B cell (primary cell): ENCODE data around the gene ISG20L2. TPM values are rescaled to one million over a fixed set of nuclear protein-coding genes. Genes with fewer than 3 reads are reported as not detected.

ENCODE experiments used
- ATAC-seq: fragments of 200-7000 bp; cut with Tn5 transposase; one replicate; pipeline ENCODE4 v1.10.0; 2021; ENCODE audit warnings: low read depth, mild to moderate bottlenecking, moderate number of reproducible peaks, moderate library complexity
- CTCF ChIA-PET: fragments of 350-600 bp; sonication (Branson Sonifier 250); formaldehyde crosslinking; loops from one replicate; lab custom pipeline; 2021; ENCODE audit warnings: antibody characterized with exemption, inconsistent platforms; lab: Charles Lee
- POLR2A ChIA-PET: fragments of 350-600 bp; sonication (Branson Sonifier 250); formaldehyde crosslinking; loops from one replicate; lab custom pipeline; 2021; ENCODE audit warnings: antibody characterized with exemption; lab: Charles Lee
- DNase-seq: peaks from one replicate; pipeline ENCODE4 v3.0.0; 2013
- H2AFZ ChIP-seq: 2 replicates; pipeline ENCODE4 v1.6.1; 2012; ENCODE audit warnings: mild to moderate bottlenecking, low read depth, low read length; ENCODE audit not compliant: insufficient read depth, poor library complexity, severe bottlenecking
- H3K27ac ChIP-seq, 2 donors: 1 replicate in 1 of 2; 2 replicates in 1 of 2; pipeline ENCODE4 v1.5.1; 2012 to 2013; ENCODE audit warnings: low read length in 2 of 2, mild to moderate bottlenecking in 2 of 2, moderate library complexity in 1 of 2
- H3K27me3 ChIP-seq, 4 experiments: fragments of 200-600 bp in 1 of 4; sonication (generic) in 1 of 4; replicated peaks in 1 of 4; 1 replicate in 2 of 4; 2 replicates in 2 of 4; pipeline versions ENCODE4 v1.6.1 to v1.7.0; 2013 to 2016; ENCODE audit warnings: low read length in 3 of 4, mild to moderate bottlenecking in 2 of 4, mixed read lengths in 1 of 4, moderate library complexity in 1 of 4; ENCODE audit not compliant: insufficient read depth in 4 of 4, control insufficient read depth in 3 of 4; ENCODE audit errors: control extremely low read depth in 1 of 4
- H3K36me3 ChIP-seq, 2 experiments: replicated peaks in 1 of 2; 1 replicate in 1 of 2; 2 replicates in 1 of 2; pipeline versions ENCODE4 v1.6.1 to v1.7.1; 2013; ENCODE audit warnings: low read length in 1 of 2; ENCODE audit not compliant: insufficient read depth in 2 of 2, control insufficient read depth in 1 of 2; ENCODE audit errors: control extremely low read depth in 1 of 2, extremely low read depth in 1 of 2
- H3K4me1 ChIP-seq, 2 donors: fragments of 200-600 bp in 1 of 2; sonication (generic) in 1 of 2; 1 replicate in 1 of 2; 2 replicates in 1 of 2; pipeline versions ENCODE4 v1.5.1 to v1.6.1; 2013 to 2017; ENCODE audit warnings: low read length in 2 of 2; ENCODE audit not compliant: control insufficient read depth in 2 of 2, insufficient read depth in 2 of 2
- H3K4me2 ChIP-seq: replicated peaks from 2 replicates; pipeline ENCODE3; 2012; ENCODE audit warnings: mild to moderate bottlenecking, low read depth, low read length; ENCODE audit not compliant: poor library complexity, severe bottlenecking
- H3K4me3 ChIP-seq, 5 experiments: fragments of 200-600 bp in 1 of 5; sonication (generic) in 1 of 5; 1 replicate in 3 of 5; 2 replicates in 2 of 5; pipeline versions ENCODE4 v1.5.1 to v1.7.0; 2011 to 2016; ENCODE audit warnings: low read length in 4 of 5, mild to moderate bottlenecking in 4 of 5, low read depth in 2 of 5, control low read depth in 1 of 5, moderate library complexity in 1 of 5; ENCODE audit not compliant: insufficient read depth in 1 of 5; ENCODE audit errors: control extremely low read depth in 1 of 5, extremely low read depth in 1 of 5
- H3K79me2 ChIP-seq: fragments of 200-600 bp; sonication (generic); one replicate; pipeline ENCODE4 v1.6.0; 2016; ENCODE audit warnings: low read length; ENCODE audit not compliant: control insufficient read depth, insufficient read depth
- H3K9ac ChIP-seq: fragments of 200-600 bp; sonication (generic); 2 replicates; pipeline ENCODE4 v1.6.1; 2017; ENCODE audit warnings: mild to moderate bottlenecking, low read length, moderate library complexity
- H3K9me3 ChIP-seq, 3 donors: one replicate each; pipeline versions ENCODE4 v1.6.1 to v1.7.1; 2013; ENCODE audit warnings: low read length in 2 of 3; ENCODE audit not compliant: control insufficient read depth in 2 of 3, insufficient read depth in 1 of 3; ENCODE audit errors: control extremely low read depth in 1 of 3
- H4K20me1 ChIP-seq: 2 replicates; pipeline ENCODE4 v1.6.0; 2012; ENCODE audit warnings: mild to moderate bottlenecking, low read length; ENCODE audit not compliant: insufficient read depth, control insufficient read depth, poor library complexity, severe bottlenecking
- H3K27ac Mint-ChIP-seq: one replicate; pipeline ENCODE4 v1.8.0; 2021; ENCODE audit warnings: mixed read lengths
- H3K27me3 Mint-ChIP-seq: one replicate; pipeline ENCODE4 v1.8.0; 2021; ENCODE audit warnings: mixed read lengths
- H3K4me1 Mint-ChIP-seq: one replicate; pipeline ENCODE4 v1.8.0; 2021; ENCODE audit warnings: mixed read lengths
- H3K4me3 Mint-ChIP-seq: one replicate; pipeline ENCODE4 v1.8.0; 2021; ENCODE audit warnings: mixed read lengths
- H3K9me3 Mint-ChIP-seq: one replicate; pipeline ENCODE4 v1.8.0; 2022; ENCODE audit warnings: mixed read lengths; ENCODE audit not compliant: insufficient read depth
- CTCF ChIP-seq: fragments of 200-600 bp; IDR thresholded peaks from one replicate; pipeline ENCODE4 v1.8.0; 2022; ENCODE audit warnings: antibody characterized with exemption, mild to moderate bottlenecking
- EZH2 ChIP-seq: IDR thresholded peaks from 2 replicates; pipeline ENCODE4 v1.6.1; 2012; ENCODE audit warnings: borderline replicate concordance, low read depth, mild to moderate bottlenecking, moderate library complexity, low read length; ENCODE audit not compliant: insufficient read depth, poor library complexity, severe bottlenecking
- WGBS: methylation state at CpG from one replicate; pipeline ENCODE4 v1.1.5; 2013; ENCODE audit warnings: missing lambda C conversion rate; ENCODE audit not compliant: insufficient coverage; 5-methylcytosine and 5-hydroxymethylcytosine counted together
- intact Hi-C: fragments of 100-400 bp; cut with micrococcal nuclease; formaldehyde crosslinking; loops from one replicate; pipeline ENCODE4 v1.10.0; 2022
- polyA plus RNA-seq: library from polyadenylated mRNA; depleted of rRNA; stranded (reverse); fragments of >200 nt; gene quantifications from 2 replicates; pipeline ENCODE4 v1.2.3, GENCODE V29; 2012
- total RNA-seq, 2 donors: library from RNA; stranded (reverse); fragments of 120-200 nt in 1 of 2; gene quantifications; 1 replicate in 1 of 2; 2 replicates in 1 of 2; pipeline versions ENCODE4 v1.2.3 to v1.2.4, GENCODE V29; 2013 to 2022

Gene ISG20L2
- total and polyA plus RNA-seq, 2 donors (not counting 1 experiment from before 2014, with no cell fraction given), result 30.1 to 51.7 TPM

DNA sequence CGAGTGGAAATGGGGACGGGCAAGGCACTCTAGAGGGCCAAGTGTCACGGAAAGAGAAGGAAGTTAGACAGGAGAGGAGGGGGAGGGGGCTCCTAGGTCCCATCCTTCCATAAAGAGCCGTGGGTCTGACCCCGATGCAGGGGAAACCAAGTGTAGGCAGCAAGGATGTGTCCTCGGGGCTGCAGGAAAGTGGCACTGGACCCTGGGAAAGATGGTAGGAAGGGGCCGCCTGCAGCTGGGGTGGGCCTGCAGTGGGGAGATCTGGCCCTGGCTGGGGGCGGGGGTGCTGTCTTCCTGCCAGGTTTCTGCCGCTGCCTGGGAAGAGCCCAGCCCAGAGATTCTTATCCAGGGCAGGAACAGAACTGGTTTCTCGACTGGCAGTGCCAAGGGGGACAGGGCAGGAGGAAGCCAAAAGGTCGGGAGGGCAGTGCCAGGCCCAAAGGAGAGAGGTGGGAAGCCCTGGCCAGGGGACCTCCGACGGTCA is 36.1 kb downstream of the ISG20L2 start:
- H3K9me3 Mint-ChIP-seq, result no peaks in the 10 kb centered on the region
- H4K20me1 ChIP-seq, result no peaks in the 10 kb centered on the region
- no peaks in the 10 kb centered on the region for H3K79me2 ChIP-seq
- ATAC-seq (no peak), DNase-seq (no peak)
- H3K27me3 Mint-ChIP-seq, result peaks cover 55% of the 10 kb centered on the region
- no peak overlapping the region for H3K27ac Mint-ChIP-seq
- no peak overlapping the region for H3K9ac ChIP-seq
- peaks cover 0 to 70% (median 33%) of the 10 kb centered on the region in 4 experiments for H3K27me3 ChIP-seq
- ChIA-PET POLR2A (no interaction called here), CTCF (interaction anchor here (1.2 to 7.0 kb wide), 6 partner anchors 10 to 199 kb away, joined by 3 to 245 read pairs (median 82); partner anchors contain the start of genes CRABP2, ISG20L2, METTL25B and NES)
- H3K36me3 ChIP-seq, result no peaks in the 10 kb centered on the region
- H3K9me3 ChIP-seq, result peaks cover 0 to 3% (median 0%) of the 10 kb centered on the region in 3 donors
- H3K4me2 ChIP-seq, result no peak overlapping the region
- WGBS, result 3% methylated on average over 10 of the region's 13 CpGs
- no peak overlapping the region for H2AFZ ChIP-seq
- H3K4me3 ChIP-seq, result no peak overlapping the region
- peaks cover 11 to 21% of the 10 kb centered on the region in 2 donors for H3K4me1 ChIP-seq
- H3K27ac ChIP-seq, result no peak overlapping the region
- TF ChIP-seq EZH2, result no peak
- TF ChIP-seq CTCF, result no peak
- H3K4me1 Mint-ChIP-seq, result peaks cover 16% of the 10 kb centered on the region
- intact Hi-C loops, result no loop called here
- no peak overlapping the region for H3K4me3 Mint-ChIP-seq

DNA sequence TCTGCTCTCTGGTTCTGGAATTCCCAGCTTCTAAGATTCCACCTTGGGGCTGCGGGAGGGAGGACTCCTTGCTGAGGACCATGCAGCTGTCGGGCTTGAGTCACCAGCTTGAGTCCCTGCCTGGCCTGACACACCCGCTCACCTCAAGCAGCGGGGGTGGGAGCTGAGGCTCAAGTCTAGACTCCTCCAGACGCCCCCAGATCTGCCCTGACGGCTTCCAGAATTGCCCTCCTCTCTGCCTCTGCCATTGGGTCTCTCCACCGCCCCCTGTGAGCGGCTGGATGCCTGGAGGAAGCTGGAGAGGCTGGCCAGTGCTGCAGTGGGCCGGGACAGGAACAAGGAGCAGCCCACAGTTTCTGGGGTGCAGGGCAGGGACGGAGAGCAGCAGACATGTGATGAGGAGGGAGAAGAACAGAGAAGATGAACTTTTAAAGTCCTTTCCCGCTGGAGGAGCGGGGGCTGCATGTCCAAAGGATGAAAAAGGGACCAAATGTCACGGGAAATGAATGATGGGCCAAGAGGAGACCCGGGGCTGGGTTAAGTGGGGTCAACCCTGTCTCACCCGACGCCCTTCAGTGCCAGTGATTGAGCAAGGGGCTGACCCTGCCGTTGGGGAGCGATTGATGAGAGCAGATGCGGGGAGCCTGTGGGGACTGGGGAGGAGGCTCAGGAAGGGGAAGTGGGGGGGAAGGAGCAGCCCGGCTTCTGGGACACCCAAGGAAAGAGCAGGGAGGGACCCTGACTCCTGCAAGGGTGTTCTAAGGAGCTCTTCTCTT is 36.7 kb downstream of the ISG20L2 start:
- no peaks in the 10 kb centered on the region for H3K9me3 Mint-ChIP-seq
- no peak overlapping the region for H3K4me3 Mint-ChIP-seq
- Histone ChIP-seq H3K4me2 (no peak overlapping the region), H3K27me3 (peaks cover 0 to 64% (median 32%) of the 10 kb centered on the region in 4 experiments), H3K27ac (no peak overlapping the region), H3K9ac (no peak overlapping the region), H4K20me1 (no peaks in the 10 kb centered on the region), H3K9me3 (peaks cover 0 to 3% (median 0%) of the 10 kb centered on the region in 3 donors), H3K4me1 (peaks cover 11 to 21% of the 10 kb centered on the region in 2 donors), H3K4me3 (no peak overlapping the region), H2AFZ (no peak overlapping the region), H3K36me3 (no peaks in the 10 kb centered on the region), H3K79me2 (no peaks in the 10 kb centered on the region)
- H3K27ac Mint-ChIP-seq, result no peak overlapping the region
- H3K27me3 Mint-ChIP-seq, result peaks cover 48% of the 10 kb centered on the region
- intact Hi-C loops, result no loop called here
- ChIA-PET POLR2A (no interaction called here), CTCF (interaction anchor here (0.6 to 7.0 kb wide), 9 partner anchors 9 to 464 kb away, joined by 3 to 245 read pairs (median 53); partner anchors contain the start of genes CRABP2, ISG20L2, METTL25B and NES)
- H3K4me1 Mint-ChIP-seq, result peaks cover 16% of the 10 kb centered on the region
- 18% methylated on average over 19 of the region's 20 CpGs for WGBS
- TF ChIP-seq EZH2 (no peak), CTCF (no peak)
- DNase-seq (no peak), ATAC-seq (no peak)
